ENCODE data around the gene RGR. TPM values are rescaled to one million over a fixed set of nuclear protein-coding genes. Genes with fewer than 3 reads are reported as not detected.
A peak's percentile ranks its signal among the peaks of the same experiment; 100 is the strongest.

RGR gene
- total RNA-seq, 8 experiments from 2014 or later = 0.36 to 5.2 (median 1.1) TPM; not detected in 1

DNA sequence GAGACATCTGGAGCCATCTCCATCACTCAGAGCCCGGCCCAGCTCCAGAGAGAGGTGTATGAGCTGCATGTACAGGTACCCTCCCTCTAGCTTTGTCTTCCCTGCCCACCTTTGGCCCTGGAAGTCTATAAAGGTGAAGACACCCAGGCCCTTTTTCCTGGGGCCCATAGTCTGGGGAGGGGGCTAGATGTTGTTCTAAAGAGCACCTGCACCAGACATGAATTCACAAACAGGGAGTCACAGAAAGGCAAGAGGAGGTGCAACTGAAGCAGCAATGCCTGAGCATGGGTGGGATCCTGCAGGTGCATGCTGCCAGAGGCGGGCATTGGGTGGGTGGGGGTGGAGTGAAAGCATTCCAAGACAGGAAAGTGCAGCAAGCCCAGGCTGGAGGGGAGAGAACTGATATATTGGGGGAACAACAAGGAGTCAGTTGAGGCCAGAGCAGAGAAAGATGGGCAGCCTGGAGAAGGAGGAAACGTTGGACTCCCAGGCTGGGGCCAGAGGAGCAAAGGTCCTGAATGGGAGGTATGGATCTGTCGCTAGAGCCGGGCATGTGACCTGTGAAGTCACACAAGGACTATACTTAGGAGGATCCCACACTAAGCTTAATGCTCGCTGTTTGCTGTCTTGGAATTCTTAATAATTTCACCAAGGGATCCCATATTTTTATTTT lies 38.9 kb upstream of the RGR start:
- 45 to 88% (median 70%) methylated on average over 2 to 4 of the region's 6 CpGs; no CpG with 5 or more reads in 4 of the 10 experiments for WGBS, 10 experiments
- in situ Hi-C loops (cut with MboI; ENCODE audit: low pct_unique_long_range_greater_than_20kb in 2 of 9, low sequenced_read_pairs in 9 of 9, unreplicated experiment in 9 of 9) = no loop called here
- no peaks in the 10 kb centered on the region for H3K4me1 ChIP-seq (replicated peaks in 1 of 2)
- no peak overlapping the region for H3K27ac ChIP-seq
- no peak overlapping the region for H3K4me3 ChIP-seq
- no peak for ATAC-seq (replicated peaks in 6 of 8)

DNA sequence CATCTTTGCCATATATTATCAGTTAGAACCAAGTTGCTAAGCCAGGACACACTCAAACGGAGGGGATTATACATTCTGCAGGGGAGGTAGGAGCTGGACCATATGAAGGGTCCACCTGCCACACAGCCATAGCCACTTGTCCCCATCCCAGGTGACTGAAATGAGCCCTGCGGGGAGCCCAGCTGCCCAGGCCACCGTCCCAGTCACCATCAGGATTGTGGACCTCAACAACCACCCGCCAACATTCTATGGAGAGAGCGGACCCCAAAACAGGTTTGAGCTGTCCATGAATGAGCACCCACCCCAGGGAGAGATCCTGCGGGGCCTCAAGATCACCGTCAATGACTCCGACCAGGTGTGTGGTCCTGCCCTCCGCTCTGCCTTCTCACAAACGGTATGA lies 36.8 kb upstream of the RGR start:
- in situ Hi-C loops (cut with MboI; ENCODE audit: low pct_unique_long_range_greater_than_20kb in 2 of 9, low sequenced_read_pairs in 9 of 9, unreplicated experiment in 9 of 9) = no loop called here
- Histone ChIP-seq H3K4me1 (replicated peaks in 1 of 2) (no peaks in the 10 kb centered on the region), H3K4me3 (no peak overlapping the region), H3K27ac (no peak overlapping the region)
- no peak for ATAC-seq (replicated peaks in 6 of 8)
- WGBS, 10 experiments = 33 to 87% (median 58%) methylated on average over 1 to 6 of the region's 10 CpGs; no CpG with 5 or more reads in 4 of the 10 experiments

DNA sequence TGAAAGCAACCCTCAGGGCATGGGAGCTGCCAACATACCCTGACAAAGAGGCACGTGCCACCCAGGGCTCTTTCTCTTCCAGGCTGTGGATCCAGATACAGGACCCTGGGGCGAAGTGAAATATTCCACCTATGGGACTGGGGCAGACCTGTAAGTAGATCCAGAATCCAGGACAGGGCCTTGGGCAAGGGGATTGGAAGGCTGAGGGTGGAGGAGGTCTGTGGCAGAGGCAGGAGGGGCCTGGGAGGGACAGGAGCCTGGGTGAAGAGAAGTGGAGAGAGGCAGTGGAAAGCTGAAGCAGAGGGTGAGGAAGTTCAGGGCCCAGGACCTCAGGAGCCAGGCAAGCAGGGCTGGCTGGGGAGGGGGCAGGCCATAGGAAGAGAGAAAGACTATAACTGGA lies 33.3 kb upstream of the RGR start:
- Histone ChIP-seq H3K4me1 (replicated peaks in 1 of 2) (no peaks in the 10 kb centered on the region), H3K4me3 (no peak overlapping the region), H3K27ac (no peak overlapping the region)
- 25 to 83% (median 60%) methylated on average over 1 to 2 of the region's 2 CpGs; no CpG with 5 or more reads in 4 of the 10 experiments for WGBS, 10 experiments
- in situ Hi-C loops (cut with MboI; ENCODE audit: low pct_unique_long_range_greater_than_20kb in 2 of 9, low sequenced_read_pairs in 9 of 9, unreplicated experiment in 9 of 9) = no loop called here
- ATAC-seq (replicated peaks in 6 of 8) = peak in 1 of 8 experiments; percentile 45

DNA sequence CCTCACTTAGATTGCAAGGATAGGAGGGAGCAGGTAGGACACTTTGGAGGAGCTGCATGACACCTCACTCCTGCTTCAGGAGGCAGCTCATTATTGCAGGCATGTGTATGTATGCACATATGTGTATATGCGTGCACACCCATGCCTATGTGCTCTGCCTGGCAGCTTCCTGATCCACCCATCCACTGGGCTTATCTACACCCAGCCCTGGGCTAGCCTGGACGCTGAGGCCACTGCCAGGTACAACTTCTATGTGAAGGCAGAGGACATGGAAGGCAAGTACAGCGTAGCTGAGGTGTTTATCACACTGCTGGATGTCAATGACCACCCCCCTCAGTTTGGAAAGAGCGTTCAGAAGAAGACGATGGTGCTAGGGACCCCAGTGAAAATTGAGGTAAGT lies 32.8 kb upstream of the RGR start:
- in situ Hi-C loops (cut with MboI; ENCODE audit: low pct_unique_long_range_greater_than_20kb in 2 of 9, low sequenced_read_pairs in 9 of 9, unreplicated experiment in 9 of 9) = no loop called here
- Histone ChIP-seq H3K4me3 (no peak overlapping the region), H3K27ac (no peak overlapping the region), H3K4me1 (replicated peaks in 1 of 2) (no peaks in the 10 kb centered on the region)
- WGBS, 10 experiments = 24 to 90% (median 50%) methylated on average over 1 to 4 of the region's 5 CpGs; no CpG with 5 or more reads in 5 of the 10 experiments
- peak in 3 of 8 experiments; percentile 90 to 99 (median 97) for ATAC-seq (replicated peaks in 6 of 8)

DNA sequence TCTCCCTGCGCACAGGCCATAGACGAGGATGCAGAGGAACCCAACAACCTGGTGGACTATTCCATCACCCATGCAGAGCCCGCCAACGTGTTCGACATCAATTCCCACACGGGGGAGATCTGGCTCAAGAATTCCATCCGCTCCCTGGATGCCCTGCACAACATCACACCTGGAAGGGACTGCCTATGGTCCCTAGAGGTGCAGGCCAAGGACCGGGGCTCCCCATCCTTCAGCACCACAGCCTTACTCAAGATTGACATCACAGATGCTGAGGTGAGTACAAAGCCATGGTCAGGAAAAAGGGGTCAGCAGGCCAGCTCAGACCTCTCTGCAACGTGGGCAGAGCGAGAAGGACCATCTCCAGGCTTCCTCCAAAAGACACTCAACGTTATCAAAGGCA lies 31.8 kb upstream of the RGR start:
- WGBS, 10 experiments = 52 to 100% (median 83%) methylated on average over 3 to 7 of the region's 11 CpGs; no CpG with 5 or more reads in 3 of the 10 experiments
- no peak overlapping the region for H3K4me3 ChIP-seq
- H3K4me1 ChIP-seq (replicated peaks in 1 of 2) = no peaks in the 10 kb centered on the region
- ATAC-seq (replicated peaks in 6 of 8) = no peak
- H3K27ac ChIP-seq = no peak overlapping the region
- in situ Hi-C loops (cut with MboI; ENCODE audit: low pct_unique_long_range_greater_than_20kb in 2 of 9, low sequenced_read_pairs in 9 of 9, unreplicated experiment in 9 of 9) = no loop called here

DNA sequence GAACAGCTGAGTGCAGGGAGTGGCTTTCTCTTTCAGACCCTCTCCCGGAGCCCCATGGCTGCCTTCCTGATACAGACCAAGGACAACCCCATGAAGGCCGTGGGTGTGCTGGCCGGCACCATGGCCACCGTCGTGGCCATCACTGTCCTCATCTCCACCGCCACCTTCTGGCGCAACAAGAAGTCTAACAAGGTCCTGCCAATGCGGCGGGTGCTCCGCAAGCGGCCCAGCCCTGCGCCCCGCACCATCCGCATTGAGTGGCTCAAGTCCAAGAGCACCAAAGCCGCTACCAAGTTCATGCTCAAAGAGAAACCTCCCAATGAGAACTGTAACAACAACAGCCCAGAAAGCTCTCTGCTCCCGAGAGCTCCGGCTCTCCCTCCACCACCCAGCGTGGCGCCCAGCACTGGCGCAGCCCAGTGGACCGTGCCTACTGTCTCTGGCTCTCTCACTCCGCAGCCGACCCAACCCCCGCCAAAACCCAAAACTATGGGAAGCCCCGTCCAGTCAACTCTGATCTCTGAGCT lies 30.7 kb upstream of the RGR start:
- Histone ChIP-seq H3K27ac (no peak overlapping the region), H3K4me3 (no peak overlapping the region), H3K4me1 (replicated peaks in 1 of 2) (no peaks in the 10 kb centered on the region)
- WGBS, 10 experiments = 36 to 100% (median 100%) methylated on average over 1 to 9 of the region's 25 CpGs; no CpG with 5 or more reads in 5 of the 10 experiments
- in situ Hi-C loops (cut with MboI; ENCODE audit: low pct_unique_long_range_greater_than_20kb in 2 of 9, low sequenced_read_pairs in 9 of 9, unreplicated experiment in 9 of 9) = no loop called here
- peak in 1 of 8 experiments; percentile 11 for ATAC-seq (replicated peaks in 6 of 8)

DNA sequence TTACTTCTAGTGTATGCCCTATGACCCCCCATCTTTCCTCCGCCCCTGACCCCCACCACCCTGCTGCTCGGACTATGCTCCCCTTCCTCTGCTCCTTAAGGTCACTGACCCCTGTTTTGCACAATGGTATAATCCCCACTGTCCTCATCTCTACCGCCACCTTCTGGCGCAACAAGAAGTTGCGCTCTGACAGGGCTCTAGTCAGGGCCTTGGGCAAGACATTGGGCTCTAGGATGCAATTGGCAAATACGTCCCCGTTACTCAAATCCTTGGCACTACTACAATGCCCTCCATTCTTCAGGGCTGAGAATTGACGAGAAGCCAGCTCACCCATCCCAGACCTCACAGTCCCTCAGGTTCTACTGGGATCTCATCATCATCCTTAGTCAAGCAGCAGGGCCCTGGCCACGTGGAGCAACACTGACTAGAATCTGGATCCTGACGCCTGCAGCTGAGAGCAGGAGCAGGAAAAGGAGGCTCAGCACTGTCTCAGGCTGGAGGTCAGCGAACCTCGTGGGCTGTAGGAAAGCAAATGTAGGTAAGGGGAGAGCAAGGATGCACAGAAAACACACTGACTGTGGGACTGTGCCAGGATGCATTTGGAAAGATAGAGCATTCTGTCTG lies 30.1 kb upstream of the RGR start:
- in situ Hi-C loops (cut with MboI; ENCODE audit: low pct_unique_long_range_greater_than_20kb in 2 of 9, low sequenced_read_pairs in 9 of 9, unreplicated experiment in 9 of 9) = no loop called here
- Histone ChIP-seq H3K4me3 (no peak overlapping the region), H3K4me1 (replicated peaks in 1 of 2) (no peaks in the 10 kb centered on the region), H3K27ac (no peak overlapping the region)
- WGBS, 10 experiments = 45 to 95% (median 80%) methylated on average over 1 to 8 of the region's 12 CpGs; no CpG with 5 or more reads in 3 of the 10 experiments
- ATAC-seq (replicated peaks in 6 of 8) = peak in 2 of 8 experiments; percentile 7 to 52

DNA sequence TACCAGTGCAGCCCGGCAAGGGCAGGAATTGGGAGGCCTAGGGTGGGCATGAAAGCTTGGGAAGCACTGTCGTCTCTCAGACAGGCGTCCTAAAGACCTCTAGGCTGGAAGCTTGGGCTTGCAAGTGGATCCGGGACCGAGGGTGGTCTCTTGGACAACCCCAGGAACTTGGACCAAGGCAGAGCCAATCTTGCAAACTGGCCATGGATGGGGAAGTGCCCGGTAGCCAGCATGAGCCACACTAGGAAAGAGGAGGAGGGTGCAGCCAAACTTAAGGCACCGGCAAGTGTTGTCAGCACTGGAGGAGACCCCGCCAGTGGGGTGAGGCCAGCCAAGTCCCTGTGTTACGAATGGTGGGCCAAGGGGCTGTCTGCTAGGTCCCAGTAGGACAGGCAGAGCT lies 28.0 kb upstream of the RGR start:
- 0 to 90% (median 52%) methylated on average over 1 to 2 of the region's 9 CpGs; no CpG with 5 or more reads in 7 of the 10 experiments for WGBS, 10 experiments
- no peak for ATAC-seq (replicated peaks in 6 of 8)

DNA sequence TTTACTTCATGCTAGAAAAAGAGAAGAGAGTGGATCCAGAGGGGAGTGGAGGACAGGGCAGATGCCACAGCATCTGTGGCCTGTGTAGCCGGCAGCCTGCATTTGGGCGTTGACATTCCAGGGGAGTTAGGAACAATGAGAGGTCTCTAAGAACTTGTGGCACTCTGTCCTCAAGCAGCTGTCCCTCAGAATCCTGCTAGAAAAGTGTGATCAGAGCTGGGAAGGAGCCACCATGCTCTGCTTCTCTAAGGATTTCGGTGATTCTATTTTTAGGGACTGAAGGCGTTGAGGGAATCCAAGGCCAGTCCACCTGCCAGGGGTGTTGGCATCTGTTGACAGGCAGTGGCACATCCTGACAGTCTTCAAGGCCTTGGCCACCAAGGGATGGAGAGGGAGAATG lies 27.1 kb upstream of the RGR start:
- Histone ChIP-seq H3K27ac (no peak overlapping the region), H3K4me3 (no peak overlapping the region), H3K4me1 (replicated peaks in 1 of 2) (no peaks in the 10 kb centered on the region)
- 85 to 94% (median 90%) methylated on average over 2 to 4 of the region's 4 CpGs; no CpG with 5 or more reads in 5 of the 10 experiments for WGBS, 10 experiments
- no peak for ATAC-seq (replicated peaks in 6 of 8)
- in situ Hi-C loops (cut with MboI; ENCODE audit: low pct_unique_long_range_greater_than_20kb in 2 of 9, low sequenced_read_pairs in 9 of 9, unreplicated experiment in 9 of 9) = no loop called here

More for the DNA sequence above, 28.0 kb upstream of the RGR start:
- Histone ChIP-seq H3K4me3 (no peak overlapping the region), H3K27ac (no peak overlapping the region), H3K4me1 (replicated peaks in 1 of 2) (no peaks in the 10 kb centered on the region)
- in situ Hi-C loops (cut with MboI; ENCODE audit: low pct_unique_long_range_greater_than_20kb in 2 of 9, low sequenced_read_pairs in 9 of 9, unreplicated experiment in 9 of 9) = no loop called here

DNA sequence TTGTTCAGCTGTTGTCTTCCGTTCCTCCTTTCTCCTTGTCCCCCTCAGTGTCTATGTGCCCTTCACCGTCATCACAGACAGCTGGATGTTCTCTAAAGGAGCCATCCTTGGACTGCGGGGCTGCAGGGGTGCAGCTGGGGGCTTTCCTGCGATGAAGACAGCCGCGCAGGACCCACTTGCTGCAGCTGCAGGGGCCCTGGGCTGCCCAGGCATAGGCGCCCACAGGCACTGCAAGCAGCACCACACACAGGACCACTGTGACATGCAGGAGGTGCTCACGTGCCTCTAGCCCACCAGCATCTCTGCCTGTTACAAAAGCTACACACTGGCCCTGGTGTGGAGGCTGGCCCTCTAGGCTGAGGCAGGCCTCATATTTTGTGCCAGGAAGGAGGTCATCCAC lies 22.9 kb upstream of the RGR start:
- Histone ChIP-seq H3K4me1 (replicated peaks in 1 of 2) (peaks cover 0 to 3% of the 10 kb centered on the region in 2 donors), H3K27ac (no peak overlapping the region), H3K4me3 (no peak overlapping the region)
- WGBS, 10 experiments = 13 to 96% (median 63%) methylated on average over 1 to 4 of the region's 8 CpGs; no CpG with 5 or more reads in 5 of the 10 experiments
- in situ Hi-C loops (cut with MboI; ENCODE audit: low pct_unique_long_range_greater_than_20kb in 2 of 9, low sequenced_read_pairs in 9 of 9, unreplicated experiment in 9 of 9) = no loop called here
- ATAC-seq (replicated peaks in 6 of 8) = no peak

DNA sequence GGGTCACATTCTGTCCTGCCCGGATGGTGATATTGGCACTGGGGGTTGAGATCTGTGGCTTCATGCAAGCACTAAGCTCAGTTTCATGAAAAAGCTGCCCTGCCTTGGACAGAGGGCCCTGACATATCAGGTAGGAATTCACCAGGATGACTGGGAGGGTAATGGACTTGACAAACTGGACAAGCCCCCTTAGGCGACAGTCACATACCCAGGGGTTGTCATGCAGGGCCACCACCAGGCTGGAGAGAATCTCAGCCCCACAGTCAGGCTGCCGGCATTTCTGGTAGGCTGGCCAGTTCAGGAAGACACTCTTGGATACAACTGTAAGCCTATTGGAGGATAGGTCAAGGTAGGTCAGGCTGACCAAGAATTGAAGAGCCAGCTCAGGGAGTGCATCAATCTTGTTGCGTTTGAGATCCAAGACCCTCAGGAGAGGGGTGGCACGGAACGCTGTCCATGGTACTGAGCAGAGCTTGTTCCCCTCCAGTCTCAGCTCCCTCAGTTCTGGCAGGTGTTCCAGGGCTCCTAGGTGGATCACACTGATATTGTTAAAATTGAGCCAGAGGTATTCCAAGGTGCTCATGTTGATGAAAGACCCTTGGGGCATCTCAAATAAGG lies 20.3 kb upstream of the RGR start:
- ATAC-seq (replicated peaks in 6 of 8) = peak in 1 of 8 experiments; percentile 49
- Histone ChIP-seq H3K4me1 (replicated peaks in 1 of 2) (peaks cover 0 to 3% of the 10 kb centered on the region in 2 donors), H3K27ac (no peak overlapping the region), H3K4me3 (no peak overlapping the region)
- in situ Hi-C loops (cut with MboI; ENCODE audit: low pct_unique_long_range_greater_than_20kb in 2 of 9, low sequenced_read_pairs in 9 of 9, unreplicated experiment in 9 of 9) = no loop called here
- 0 to 58% (median 10%) methylated on average over 1 to 2 of the region's 6 CpGs; no CpG with 5 or more reads in 5 of the 10 experiments for WGBS, 10 experiments

DNA sequence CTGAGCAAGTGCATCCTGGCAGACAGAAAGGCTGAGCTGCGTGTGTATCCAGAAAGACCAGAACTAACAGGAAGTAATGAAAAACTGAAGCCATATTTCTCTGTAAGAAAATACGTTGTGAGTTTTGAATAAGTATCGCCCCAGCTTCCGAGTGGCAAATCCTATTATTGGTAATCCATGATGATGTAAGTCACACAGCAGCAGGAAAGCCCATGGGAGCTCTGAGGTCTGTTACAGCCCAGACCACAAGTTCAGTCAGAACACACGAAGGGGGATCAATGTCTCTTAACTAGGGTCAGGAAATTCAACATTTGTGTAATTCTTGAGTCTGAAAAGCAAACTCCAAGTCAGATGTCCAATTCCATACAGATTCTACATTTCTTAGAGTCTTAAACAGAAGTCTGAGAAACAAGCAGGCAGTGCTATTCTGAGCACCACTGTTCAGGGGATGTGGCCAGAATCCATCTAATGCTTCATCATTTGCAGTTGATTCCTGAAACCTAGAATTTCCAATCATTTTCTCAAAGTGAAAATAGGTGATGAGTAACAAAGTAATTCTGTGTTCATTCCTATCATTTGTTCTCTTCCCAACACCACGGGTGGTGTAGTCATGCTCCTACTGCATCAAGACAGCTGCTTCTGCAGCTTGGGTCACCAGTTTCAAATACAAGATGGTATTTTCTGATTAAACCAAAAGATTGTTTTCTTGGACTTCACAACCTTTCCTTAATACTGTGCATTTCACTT lies 19.3 kb upstream of the RGR start, which contains the start of gene LRIT2:
Gene LRIT2 (minus strand): TSS at position 118 of the 747 bp plus-strand sequence. CDS start 24 bp downstream, at position 94.
- in situ Hi-C loops (cut with MboI; ENCODE audit: low pct_unique_long_range_greater_than_20kb in 2 of 9, low sequenced_read_pairs in 9 of 9, unreplicated experiment in 9 of 9) = no loop called here
- Histone ChIP-seq H3K27ac (no peak within 1 kb of the TSS), H3K4me1 (replicated peaks in 1 of 2) (peaks cover 0 to 3% of the 10 kb centered on the region in 2 donors), H3K4me3 (no peak within 1 kb of the TSS)
- WGBS, 10 experiments = 0 to 77% (median 36%) methylated on average over 1 to 6 of the region's 6 CpGs; no CpG with 5 or more reads in 1 of the 10 experiments
- ATAC-seq (replicated peaks in 6 of 8) = peak in 5 of 8 experiments; percentile 61 to 83 (median 71)

Measured in motor neuron (in vitro differentiated cells).